ENCODE measurements around the gene MYD88. TPM values are rescaled to one million over a fixed set of nuclear protein-coding genes. Genes with fewer than 3 reads are reported as not detected.
"Not testable (repeated sequence)": the region's sequence is repeated elsewhere in the genome, so short reads cannot be mapped to it uniquely, and the experiment has no call there.

The MYD88 gene
- total RNA-seq, 1 experiment from 2014 or later = 4.4 TPM

- DNase-seq (ENCODE audit: low read depth) = no peak
These were observed 4.5 kb downstream of the MYD88 start for GRCh38 chr3:38142959-38143358.

GRCh38 chr3:38143511-38143910 lies 5.0 kb downstream of the MYD88 start:
- no peak for DNase-seq (ENCODE audit: low read depth)

- no peak for DNase-seq (ENCODE audit: low read depth)
These were observed 8.0 kb downstream of the MYD88 start for GRCh38 chr3:38146504-38146903.

- no peak for DNase-seq (ENCODE audit: low read depth)
These were observed 9.0 kb downstream of the MYD88 start for GRCh38 chr3:38147421-38147820.

DNA sequence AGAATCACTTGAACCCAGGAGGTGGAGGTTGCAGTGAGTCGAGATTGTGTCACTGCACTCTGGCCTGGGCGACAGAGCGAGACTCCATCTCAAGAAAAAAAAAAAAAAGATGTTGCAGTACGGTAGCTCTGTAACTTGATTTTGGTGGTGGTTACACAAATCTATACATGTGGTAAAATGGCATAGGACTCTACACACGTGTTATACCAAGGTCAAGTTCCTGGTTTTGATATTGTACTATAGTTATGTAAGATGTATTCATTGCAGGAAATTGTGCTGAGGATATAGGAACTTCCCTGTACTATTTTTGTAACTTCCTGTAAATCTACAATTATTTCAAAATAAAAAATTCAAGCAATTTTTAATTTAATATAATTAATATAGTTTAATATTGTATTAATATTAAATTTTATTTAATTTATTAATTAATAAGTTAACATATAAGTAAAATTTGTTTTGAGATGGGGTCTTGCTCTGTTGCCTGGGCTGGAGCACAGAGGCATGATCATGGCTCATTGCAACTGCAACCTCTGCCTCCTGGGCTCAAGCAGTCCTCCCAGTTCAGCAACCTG lies 9.9 kb downstream of the MYD88 start:
- no peak for DNase-seq (ENCODE audit: low read depth)

DNA sequence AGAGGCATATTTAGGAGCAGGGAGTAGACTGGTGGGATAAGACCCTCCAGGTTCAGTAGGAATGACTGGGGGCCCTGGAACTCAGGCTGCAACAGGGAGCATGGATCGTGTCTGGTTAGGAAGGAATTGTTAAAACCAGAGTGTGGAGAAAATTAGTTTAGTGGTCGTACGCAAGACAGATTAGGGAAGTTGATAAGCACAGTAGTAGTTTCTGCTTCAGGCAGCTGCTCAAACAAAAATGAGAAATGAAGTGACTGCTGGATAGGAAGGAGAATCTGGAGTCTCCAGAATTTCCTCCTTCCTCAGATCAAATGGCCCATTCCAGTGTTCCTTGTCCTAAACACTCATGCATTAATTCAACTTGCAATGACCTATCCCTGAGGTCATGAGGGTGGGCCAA lies 11.2 kb downstream of the MYD88 start:
- DNase-seq (ENCODE audit: low read depth) = no peak

- no peak for DNase-seq (ENCODE audit: low read depth)
These were observed 12.5 kb downstream of the MYD88 start for GRCh38 chr3:38150780-38151528.

DNA sequence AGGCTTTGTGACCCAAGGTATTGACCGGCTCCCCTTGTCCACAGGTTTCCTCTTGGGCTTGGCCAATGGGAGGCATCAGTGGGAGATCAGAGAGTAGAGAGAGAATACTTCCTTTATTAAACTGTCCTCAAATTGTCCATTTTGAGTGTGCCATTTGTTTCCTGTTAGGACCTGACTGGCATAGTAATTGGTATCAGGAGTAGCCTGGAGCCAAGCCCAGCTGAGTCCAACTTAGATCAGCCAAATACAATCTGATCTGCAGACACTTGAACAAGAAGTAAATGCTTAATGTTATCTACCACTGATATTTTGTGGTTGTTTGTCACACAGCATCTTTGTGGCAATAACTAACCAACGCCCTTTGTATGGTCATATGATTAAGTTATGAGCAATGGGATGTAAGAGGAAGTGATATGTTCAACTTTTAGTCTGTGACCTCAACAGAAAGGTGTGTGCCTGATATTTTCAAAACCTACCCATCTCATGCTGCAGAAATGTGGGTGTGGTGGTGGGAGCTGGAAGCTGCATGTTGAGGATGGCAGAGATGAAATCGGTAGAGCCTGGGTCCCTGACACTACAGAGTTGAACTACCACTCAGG lies 13.3 kb downstream of the MYD88 start:
- peak; percentile 10 for DNase-seq (ENCODE audit: low read depth)

DNA sequence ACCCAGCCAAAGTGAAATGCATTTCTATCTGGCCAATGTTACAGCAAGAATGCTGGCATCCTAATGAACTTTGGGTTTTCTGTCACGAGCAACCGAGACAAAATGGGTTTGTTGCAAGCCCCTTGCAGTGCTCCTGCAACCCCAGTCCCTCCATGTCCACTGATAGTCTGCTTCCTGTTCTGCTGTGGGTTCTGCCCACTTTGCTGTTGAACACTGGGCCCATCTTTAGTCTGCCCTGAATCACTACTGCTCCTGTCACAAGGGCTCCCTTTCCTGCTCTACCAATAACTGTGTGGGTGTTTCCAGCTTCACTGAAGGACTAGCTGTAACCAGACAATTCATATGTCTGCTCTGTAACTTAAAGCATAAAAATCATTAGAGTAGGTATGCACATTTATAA lies 14.1 kb downstream of the MYD88 start:
- no peak for DNase-seq (ENCODE audit: low read depth)

DNA sequence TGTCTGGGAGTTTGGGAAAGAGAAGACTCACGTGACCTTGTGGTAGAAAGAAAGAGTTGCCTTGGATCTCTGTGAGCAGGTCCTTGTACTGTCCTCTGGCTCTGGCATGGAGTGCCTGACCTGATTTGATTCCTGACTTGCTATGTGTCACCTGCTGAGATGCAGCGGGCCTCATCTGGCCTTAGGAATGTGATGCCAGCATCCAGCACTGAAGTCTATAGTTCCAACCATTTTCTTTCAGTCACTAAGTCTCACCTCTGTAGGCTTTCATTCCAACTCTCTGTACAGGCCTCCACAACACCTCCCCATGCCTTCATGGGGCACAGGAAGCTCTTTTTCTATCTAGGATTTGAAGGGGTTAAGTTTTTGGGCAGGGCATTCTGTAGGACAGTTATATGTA lies 14.8 kb downstream of the MYD88 start:
- DNase-seq (ENCODE audit: low read depth) = no peak

- no peak for DNase-seq (ENCODE audit: low read depth)
These were observed 15.6 kb downstream of the MYD88 start for GRCh38 chr3:38154033-38154494.

- DNase-seq (ENCODE audit: low read depth) = no peak
These were observed 16.3 kb downstream of the MYD88 start for GRCh38 chr3:38154625-38155255.

DNA sequence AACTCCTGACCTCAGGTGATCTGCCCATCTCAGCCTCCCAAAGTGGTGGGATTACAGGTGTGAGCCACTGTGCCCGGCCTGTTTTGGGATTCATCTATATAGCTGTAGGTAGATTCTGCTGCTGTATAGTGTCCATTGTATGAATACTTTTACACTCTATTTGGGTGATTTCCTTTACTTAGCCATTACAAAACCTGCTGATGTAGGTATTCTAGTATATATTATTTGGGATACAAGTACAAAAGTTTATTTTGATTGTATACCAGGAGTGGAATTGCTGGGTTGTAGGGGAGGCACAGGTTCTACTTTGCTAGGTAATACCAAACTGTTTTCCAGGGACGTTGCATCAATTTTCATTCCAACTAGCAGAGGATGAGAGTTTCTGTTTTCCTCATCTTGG lies 17.4 kb downstream of the MYD88 start:
- no peak for DNase-seq (ENCODE audit: low read depth)

GRCh38 chr3:38157117-38157516 lies 18.7 kb downstream of the MYD88 start:
- DNase-seq (ENCODE audit: low read depth) = no peak

DNA sequence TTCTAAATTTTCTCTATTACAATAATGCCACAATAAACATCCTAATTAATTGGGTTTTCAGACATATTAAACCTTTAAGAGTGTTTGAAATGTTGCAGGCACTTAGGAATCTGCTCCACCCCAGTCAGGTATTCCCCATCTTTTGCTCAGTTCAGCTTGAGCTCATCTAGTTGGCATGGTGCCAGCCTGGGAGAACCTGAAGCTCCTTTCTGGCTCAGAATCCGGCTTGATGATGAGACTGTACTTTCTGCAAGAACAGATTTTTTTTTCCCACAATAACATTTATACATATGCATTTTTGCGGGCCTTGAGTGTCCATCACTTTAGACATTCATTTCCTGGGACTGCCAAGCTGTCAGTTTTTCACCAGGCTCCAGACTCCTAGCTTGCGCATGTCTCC lies 19.1 kb downstream of the MYD88 start:
- DNase-seq (ENCODE audit: low read depth) = no peak

DNA sequence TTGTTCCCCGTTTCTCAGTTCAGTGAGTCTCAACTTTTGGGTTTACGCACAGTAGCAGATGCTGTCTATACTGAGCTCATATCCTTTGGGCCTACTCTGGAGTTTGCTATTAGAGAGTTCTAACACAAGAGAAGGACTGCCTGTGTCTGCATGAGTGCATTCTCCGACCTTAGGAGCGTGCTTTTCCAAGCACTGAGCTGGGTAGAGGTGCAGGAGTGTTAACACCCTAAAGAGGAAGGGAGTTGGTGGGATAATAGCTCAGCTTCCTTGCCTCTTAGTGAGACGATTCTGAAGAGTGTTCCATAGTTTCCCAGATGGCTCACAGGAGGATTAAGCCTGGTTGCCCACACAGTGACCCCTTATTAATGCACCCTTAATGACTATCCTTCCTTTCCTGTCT lies 20.0 kb downstream of the MYD88 start:
- no peak for DNase-seq (ENCODE audit: low read depth)

DNA sequence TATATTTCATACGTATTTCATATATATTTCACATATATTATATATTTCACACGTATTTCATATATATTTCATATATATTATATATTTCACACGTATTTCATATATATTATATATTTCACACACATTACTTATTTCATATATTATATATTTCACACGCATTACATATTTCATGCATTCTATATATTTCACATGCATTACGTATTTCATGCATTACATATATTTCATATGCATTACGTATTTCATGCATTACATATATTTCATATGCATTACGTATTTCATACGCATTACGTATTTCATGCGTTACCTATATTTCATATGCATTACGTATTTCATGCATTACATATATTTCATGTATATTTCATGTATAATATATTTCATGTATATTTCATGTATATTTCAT lies 22.2 kb downstream of the MYD88 start:
- DNase-seq (ENCODE audit: low read depth) = not testable (repeated sequence)

GRCh38 chr3:38163117-38163840 lies 24.8 kb downstream of the MYD88 start:
- no peak for DNase-seq (ENCODE audit: low read depth)

- DNase-seq (ENCODE audit: low read depth) = no peak
These were observed 25.6 kb downstream of the MYD88 start for GRCh38 chr3:38163841-38164642.

GRCh38 chr3:38164643-38164951 lies 26.1 kb downstream of the MYD88 start:
- no peak for DNase-seq (ENCODE audit: low read depth)

DNA sequence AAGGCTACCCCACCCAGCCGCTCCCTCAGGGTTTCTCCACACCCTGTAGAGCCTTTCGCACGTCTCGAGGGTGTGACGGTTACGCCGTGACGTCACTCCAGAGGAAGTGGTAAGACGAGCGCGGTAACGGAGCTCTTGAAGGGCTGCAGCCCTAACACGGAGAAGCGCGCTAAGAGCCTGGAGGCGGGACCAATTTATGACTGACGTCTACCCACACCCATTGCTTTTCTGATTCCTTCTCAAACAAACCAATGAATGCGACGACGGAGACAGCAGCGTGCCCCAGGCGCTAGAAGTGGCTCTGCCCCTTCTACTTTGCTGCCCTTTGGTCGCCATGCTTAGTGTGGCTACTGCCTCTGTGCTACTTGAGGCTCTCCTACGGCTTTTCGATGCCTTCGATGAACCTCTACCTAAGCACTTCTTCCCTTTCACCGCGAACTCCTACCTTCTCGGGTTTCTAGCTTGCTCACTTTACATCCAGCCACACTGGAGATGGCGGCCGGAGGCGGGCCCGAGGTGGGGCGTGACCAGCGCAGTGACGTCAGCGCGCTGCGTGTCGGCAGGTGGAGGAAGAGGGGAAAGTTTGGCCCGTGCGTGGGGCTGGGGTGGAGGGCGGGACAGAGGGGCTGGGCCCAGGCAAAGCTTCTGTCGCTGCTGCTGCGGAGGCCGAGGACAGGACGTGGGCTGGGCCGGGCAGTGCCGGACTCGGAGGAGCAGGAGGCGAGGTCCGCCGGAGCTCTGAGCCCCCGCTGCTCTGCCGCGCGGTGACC lies 26.7 kb downstream of the MYD88 start, which contains the start of gene OXSR1:
OXSR1 (plus strand) TSS at position 586 of the 770 bp plus-strand sequence. CDS start 340 bp downstream, outside the sequence.
- DNase-seq (ENCODE audit: low read depth) = peak; percentile 98
